C4-2B (cell line): ENCODE results near the gene HERPUD2.

ENCODE experiments used
- CTCF ChIP-seq: fragments of 450-650 bp; conservative IDR thresholded peaks from 2 replicates; pipeline ENCODE4 v1.5.1; 2017; ENCODE audit warnings: mild to moderate bottlenecking
- ZFX ChIP-seq: fragments of 450-650 bp; IDR thresholded peaks from 2 replicates; pipeline ENCODE4 v1.6.1; 2017

GRCh38 chr7:35704261-35704660 lies 9.3 kb upstream of the HERPUD2 start:
- TF ChIP-seq CTCF (no peak), ZFX (no peak)
